GM12874 (cell line): ENCODE results near the gene GRIK4.

ENCODE experiments used
- CTCF ChIP-seq: IDR thresholded peaks from 2 replicates; pipeline ENCODE4 v1.5.1; 2011; ENCODE audit warnings: low read depth, mild to moderate bottlenecking, control low read depth, low read length, moderate library complexity; ENCODE audit not compliant: insufficient read depth

Gene GRIK4

GRCh38 chr11:120613264-120614226 lies 102.0 kb downstream of the GRIK4 start:
- TF ChIP-seq CTCF, result no peak

GRCh38 chr11:120615391-120615790 lies 103.8 kb downstream of the GRIK4 start:
- TF ChIP-seq CTCF, result no peak

- no peak for TF ChIP-seq CTCF
Observed at GRCh38 chr11:120618399-120618798, 106.9 kb downstream of the GRIK4 start.

GRCh38 chr11:120622189-120622875 lies 110.8 kb downstream of the GRIK4 start:
- peak; percentile 56 for TF ChIP-seq CTCF

GRCh38 chr11:120625565-120625964 lies 114.0 kb downstream of the GRIK4 start:
- no peak for TF ChIP-seq CTCF

GRCh38 chr11:120626791-120627190 lies 115.2 kb downstream of the GRIK4 start:
- no peak for TF ChIP-seq CTCF
